Parathyroid adenoma (tissue), 2 donors: ENCODE data around the gene ZER1.

Experiments used
- H2AFZ ChIP-seq: fragments of 300-600 bp; sonication (generic); one replicate; pipeline ENCODE4 v1.7.0; 2017; ENCODE audit warnings: antibody characterized with exemption, mild to moderate bottlenecking
- H3K27ac ChIP-seq: fragments of 300-600 bp; sonication (generic); one replicate; pipeline ENCODE4 v1.7.0; 2017
- H3K27me3 ChIP-seq: fragments of 300-600 bp; sonication (generic); one replicate; pipeline ENCODE4 v1.7.0; 2017; ENCODE audit warnings: low read length; ENCODE audit not compliant: control insufficient read depth, insufficient read depth
- H3K36me3 ChIP-seq: fragments of 300-600 bp; sonication (generic); one replicate; pipeline ENCODE4 v1.7.0; 2017; ENCODE audit warnings: low read length; ENCODE audit not compliant: control insufficient read depth, insufficient read depth
- H3K4me1 ChIP-seq: fragments of 300-600 bp; sonication (generic); one replicate; pipeline ENCODE4 v1.7.0; 2017; ENCODE audit warnings: control low read depth
- H3K4me2 ChIP-seq: fragments of 300-600 bp; sonication (generic); one replicate; pipeline ENCODE4 v1.7.0; 2017; ENCODE audit warnings: low read length
- H3K4me3 ChIP-seq: fragments of 300-600 bp; sonication (generic); one replicate; pipeline ENCODE4 v1.7.0; 2017; ENCODE audit warnings: low read depth, low read length
- H3K79me2 ChIP-seq: fragments of 300-600 bp; sonication (generic); one replicate; pipeline ENCODE4 v1.7.0; 2017; ENCODE audit warnings: control low read depth
- H3K9ac ChIP-seq: fragments of 300-600 bp; sonication (generic); one replicate; pipeline ENCODE4 v1.7.0; 2017; ENCODE audit warnings: mild to moderate bottlenecking
- H3K9me3 ChIP-seq: fragments of 300-600 bp; sonication (generic); one replicate; pipeline ENCODE4 v1.7.0; 2017; ENCODE audit warnings: low read length; ENCODE audit not compliant: control insufficient read depth
- CTCF ChIP-seq: fragments of 300-600 bp; sonication (generic); IDR thresholded peaks from one replicate; pipeline ENCODE4 v1.7.0; 2017; ENCODE audit warnings: antibody characterized with exemption, mild to moderate bottlenecking
- donor health status: primary hyperparathyroidism.

Gene ZER1

DNA sequence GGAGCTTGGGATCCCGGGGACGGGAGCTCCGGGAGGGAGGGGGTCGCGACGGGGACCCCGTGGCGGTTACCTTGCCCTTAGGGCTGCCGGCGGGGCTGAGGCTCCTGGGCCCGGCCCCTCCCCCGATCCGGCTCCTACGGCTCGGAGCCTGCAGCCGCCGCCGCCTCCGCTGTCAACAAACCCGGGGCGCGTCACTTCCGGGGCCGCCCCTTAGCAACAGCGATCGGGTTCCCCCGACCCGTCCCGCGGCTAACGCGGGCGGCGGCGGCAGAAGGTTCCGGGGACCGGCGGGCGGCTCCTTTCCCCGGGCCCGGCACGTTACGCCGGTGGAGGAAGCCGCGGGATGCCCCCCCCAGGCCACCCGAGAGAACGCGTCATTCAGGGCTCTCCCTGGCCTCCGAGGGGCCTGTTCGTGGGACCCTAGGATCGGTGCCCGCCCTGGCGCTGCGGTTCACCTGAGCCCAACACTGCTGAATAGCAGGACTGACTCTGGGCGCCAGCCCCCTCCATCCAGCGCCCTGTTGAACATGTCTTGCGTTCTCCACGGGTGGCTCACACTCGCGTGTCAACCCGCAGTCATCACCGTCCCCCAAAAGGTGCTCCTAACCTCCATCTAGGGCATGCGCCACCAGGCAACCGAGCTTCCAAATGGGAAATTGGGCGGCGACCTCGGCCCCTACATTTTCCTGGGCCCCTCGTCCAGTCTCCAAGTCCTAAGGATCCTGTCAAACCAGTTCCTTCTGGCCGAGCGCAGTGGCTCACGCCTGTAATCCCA, at the start of gene ZER1:
Gene ZER1, minus strand, starts transcription at position 183 of the 775 bp plus-strand sequence. CDS start 16,362 bp downstream, outside the sequence.
- H3K4me2 ChIP-seq, result peak within 1 kb of the TSS; percentile 96
- H3K79me2 ChIP-seq, result peaks cover 25% of the 10 kb centered on the region
- H3K9me3 ChIP-seq, result no peaks in the 10 kb centered on the region
- H3K27ac ChIP-seq, result peak within 1 kb of the TSS; percentile 79
- peak within 1 kb of the TSS; percentile 96 for H2AFZ ChIP-seq
- no peaks in the 10 kb centered on the region for H3K36me3 ChIP-seq
- no peak for TF ChIP-seq CTCF
- peak within 1 kb of the TSS; percentile 92 for H3K4me3 ChIP-seq
- peak within 1 kb of the TSS; percentile 72 for H3K9ac ChIP-seq
- H3K4me1 ChIP-seq, result no peaks in the 10 kb centered on the region
- no peaks in the 10 kb centered on the region for H3K27me3 ChIP-seq

DNA sequence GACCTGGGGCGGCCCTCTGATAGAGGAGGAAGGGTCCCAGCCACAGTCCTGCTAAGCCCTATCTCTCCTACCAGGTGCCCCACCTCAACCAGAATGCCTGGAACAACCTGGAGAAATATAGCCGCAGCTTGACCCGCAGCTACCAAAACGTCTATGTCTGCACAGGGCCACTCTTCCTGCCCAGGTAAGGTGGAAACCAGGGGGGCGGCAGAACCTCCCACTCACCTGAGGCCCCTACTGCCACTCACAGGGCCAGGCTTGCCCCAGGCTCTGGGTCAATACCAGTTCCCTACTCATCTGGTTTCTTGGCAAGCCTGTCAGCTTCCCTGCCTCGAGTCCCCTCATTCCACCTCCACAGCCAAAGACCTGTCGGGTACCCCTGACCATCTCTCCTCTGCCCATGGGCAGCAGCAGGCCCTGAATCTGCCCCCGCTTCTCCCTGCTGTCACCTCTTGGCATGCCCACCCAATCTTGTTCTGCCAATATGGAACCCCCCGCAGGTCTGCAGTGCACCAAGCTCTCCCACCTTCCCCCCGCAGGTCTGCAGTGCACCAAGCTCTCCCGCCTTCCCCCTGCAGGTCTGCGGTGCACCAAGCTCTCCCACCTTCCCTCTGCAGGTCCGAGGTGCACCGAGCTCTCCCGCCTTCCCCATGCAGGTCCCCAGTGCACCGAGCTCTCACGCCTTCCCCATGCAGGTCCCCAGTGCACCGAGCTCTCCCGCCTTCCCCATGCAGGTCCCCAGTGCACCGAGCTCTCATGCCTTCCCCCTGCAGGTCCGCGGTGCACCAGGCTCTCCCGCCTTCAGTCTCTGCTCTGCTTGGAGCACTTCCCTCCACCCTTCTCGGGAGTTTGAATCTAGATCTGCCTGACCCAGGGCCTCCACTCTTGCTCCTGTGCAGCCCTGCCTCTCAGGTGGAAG, 49.2 kb upstream of the ZER1 start:
- H3K9ac ChIP-seq, result no peak overlapping the region
- no peak overlapping the region for H2AFZ ChIP-seq
- H3K4me2 ChIP-seq, result no peak overlapping the region
- H3K27ac ChIP-seq, result no peak overlapping the region
- no peaks in the 10 kb centered on the region for H3K79me2 ChIP-seq
- H3K36me3 ChIP-seq, result no peaks in the 10 kb centered on the region
- no peaks in the 10 kb centered on the region for H3K4me1 ChIP-seq
- H3K27me3 ChIP-seq, result no peaks in the 10 kb centered on the region
- no peak overlapping the region for H3K4me3 ChIP-seq
- TF ChIP-seq CTCF, result no peak
- H3K9me3 ChIP-seq, result no peaks in the 10 kb centered on the region

- Histone ChIP-seq H3K79me2 (no peaks in the 10 kb centered on the region), H3K9me3 (no peaks in the 10 kb centered on the region), H3K4me2 (no peak overlapping the region), H3K27me3 (no peaks in the 10 kb centered on the region), H3K36me3 (no peaks in the 10 kb centered on the region), H3K9ac (no peak overlapping the region), H2AFZ (no peak overlapping the region), H3K27ac (no peak overlapping the region), H3K4me3 (peak overlapping the region; percentile 66), H3K4me1 (no peaks in the 10 kb centered on the region)
- TF ChIP-seq CTCF, result no peak
Observed at GRCh38 chr9:128819716-128820664, 48.3 kb upstream of the ZER1 start.

DNA sequence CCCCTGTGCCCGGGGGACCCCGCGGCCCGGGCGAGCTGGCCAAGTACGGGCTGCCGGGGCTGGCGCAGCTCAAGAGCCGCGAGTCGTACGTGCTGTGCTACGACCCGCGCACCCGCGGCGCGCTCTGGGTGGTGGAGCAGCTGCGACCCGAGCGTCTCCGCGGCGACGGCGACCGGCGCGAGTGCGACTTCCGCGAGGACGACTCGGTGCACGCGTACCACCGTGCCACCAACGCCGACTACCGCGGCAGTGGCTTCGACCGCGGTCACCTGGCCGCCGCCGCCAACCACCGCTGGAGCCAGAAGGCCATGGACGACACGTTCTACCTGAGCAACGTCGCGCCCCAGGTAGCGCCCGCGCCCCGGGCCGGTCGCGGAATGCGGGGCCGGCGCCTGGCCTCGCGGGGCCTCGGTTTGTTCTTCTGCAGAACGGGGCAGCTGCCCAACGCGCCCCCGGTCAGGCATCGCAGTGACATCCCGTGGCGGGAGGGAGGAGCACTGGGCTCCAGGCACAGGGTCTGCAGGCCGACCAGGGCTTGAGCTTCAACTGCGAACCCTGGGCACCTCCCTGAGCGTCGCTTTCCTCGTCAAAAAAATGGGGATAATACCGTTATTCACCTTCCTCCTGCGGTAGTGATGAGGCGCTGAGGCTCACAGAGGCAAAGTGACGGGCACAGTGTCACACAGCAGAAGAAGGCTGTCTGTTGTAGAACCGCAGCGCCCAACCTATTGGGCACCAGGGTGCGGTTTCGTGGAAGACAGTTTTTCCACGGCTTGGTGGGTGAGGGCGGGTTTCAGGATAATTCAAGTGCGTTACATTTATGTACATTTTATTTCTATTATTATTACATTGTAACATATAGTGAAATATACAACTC, 47.4 kb upstream of the ZER1 start:
- Histone ChIP-seq H3K36me3 (no peaks in the 10 kb centered on the region), H3K27me3 (no peaks in the 10 kb centered on the region), H3K9me3 (no peaks in the 10 kb centered on the region), H3K4me2 (peak overlapping the region; percentile 95), H3K9ac (no peak overlapping the region), H3K4me1 (no peaks in the 10 kb centered on the region), H2AFZ (peak overlapping the region; percentile 62), H3K79me2 (no peaks in the 10 kb centered on the region), H3K27ac (no peak overlapping the region), H3K4me3 (peak overlapping the region; percentile 66)
- TF ChIP-seq CTCF, result no peak
